ENCODE measurements around the gene RTKN2.

DNA sequence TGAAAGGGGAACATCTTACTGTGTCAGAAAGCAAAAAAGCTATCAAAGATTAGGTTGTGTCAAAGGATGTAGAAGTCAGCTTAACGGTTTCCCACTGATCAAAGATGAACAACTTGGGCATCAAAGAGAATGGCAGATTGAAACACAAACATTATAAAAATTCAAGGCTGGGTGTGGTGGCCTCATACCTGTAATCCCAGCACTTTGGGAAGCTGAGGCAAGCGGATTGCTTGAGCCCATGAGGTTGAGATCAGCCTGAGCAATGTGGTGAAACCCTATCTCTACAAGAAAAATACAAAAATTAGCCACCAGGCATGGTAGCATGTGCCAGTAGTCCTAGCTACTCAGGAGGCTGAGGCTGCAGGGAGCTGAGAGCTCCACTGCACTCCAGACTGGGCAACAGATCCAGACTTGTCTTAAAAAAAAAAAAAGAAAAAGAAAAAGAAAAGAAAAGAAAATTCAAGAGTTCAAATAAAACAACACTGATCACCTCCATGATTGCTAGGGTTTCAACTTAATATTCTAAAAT, 34.5 kb downstream of the RTKN2 start:
- TF ChIP-seq KDM5B (IDR thresholded peaks at IDR 0.05; ENCODE audit: insufficient replicate concordance, low read depth, low read length) (no peak), EZH2 (IDR thresholded peaks at IDR 0.05; ENCODE audit: borderline replicate concordance, low read depth, low read length) (no peak), TEAD4 (IDR thresholded peaks at IDR 0.05; ENCODE audit: low read length) (no peak), TEAD4 (CRISPR knock-in tag; IDR thresholded peaks at IDR 0.05; ENCODE audit: borderline replicate concordance) (no peak), POLR2A (conservative IDR thresholded peaks at IDR 0.05) (no peak), HNRNPH1 (optimal IDR thresholded peaks at IDR 0.05; ENCODE audit: low read depth, low read length) (no peak), ZBTB1 (CRISPR knock-in tag; IDR thresholded peaks at IDR 0.05; ENCODE audit: borderline replicate concordance, low read depth) (no peak), ZFX (CRISPR knock-in tag; IDR thresholded peaks at IDR 0.05) (no peak), SRF (CRISPR knock-in tag; IDR thresholded peaks at IDR 0.05) (no peak), STAT5B (CRISPR knock-in tag; IDR thresholded peaks at IDR 0.05) (no peak)
- TF ChIP-seq, protein P1, sequence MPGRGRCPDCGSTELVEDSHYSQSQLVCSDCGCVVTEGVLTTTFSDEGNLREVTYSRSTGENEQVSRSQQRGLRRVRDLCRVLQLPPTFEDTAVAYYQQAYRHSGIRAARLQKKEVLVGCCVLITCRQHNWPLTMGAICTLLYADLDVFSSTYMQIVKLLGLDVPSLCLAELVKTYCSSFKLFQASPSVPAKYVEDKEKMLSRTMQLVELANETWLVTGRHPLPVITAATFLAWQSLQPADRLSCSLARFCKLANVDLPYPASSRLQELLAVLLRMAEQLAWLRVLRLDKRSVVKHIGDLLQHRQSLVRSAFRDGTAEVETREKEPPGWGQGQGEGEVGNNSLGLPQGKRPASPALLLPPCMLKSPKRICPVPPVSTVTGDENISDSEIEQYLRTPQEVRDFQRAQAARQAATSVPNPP (IDR thresholded peaks at IDR 0.05; ENCODE audit: borderline replicate concordance, insufficient read depth, insufficient read length), result no peak

Data from K562 (cell line).